Thyroid gland (tissue), 4 donors: ENCODE data around the gene OTP.

ENCODE experiments used
- CTCF ChIP-seq, 6 experiments: fragments of 200-600 bp in 3 of 6; fragments of 450-650 bp in 3 of 6; sonication (generic) in 3 of 6; IDR thresholded peaks; one replicate each; pipeline ENCODE4 v1.5.1; 2016 to 2019; ENCODE audit warnings: antibody characterized with exemption in 6 of 6, mild to moderate bottlenecking in 2 of 6, inconsistent platforms in 1 of 6, moderate library complexity in 1 of 6
- POLR2A ChIP-seq, 2 donors: fragments of 450-650 bp; IDR thresholded peaks; one replicate each; pipeline ENCODE4 v1.6.1; 2017; ENCODE audit warnings: antibody characterized with exemption in 2 of 2, mild to moderate bottlenecking in 2 of 2, moderate library complexity in 1 of 2

- TF ChIP-seq CTCF (IDR thresholded peaks at IDR 0.05) (no peak), POLR2A (IDR thresholded peaks at IDR 0.05) (no peak)
These were observed 4.8 kb downstream of the OTP start for GRCh38 chr5:77633709-77634108.
